Panc1 (cell line): ENCODE results near the gene POLG2. TPM values are rescaled to one million over a fixed set of nuclear protein-coding genes. Genes with fewer than 3 reads are reported as not detected.

Source experiments
- ATAC-seq: fragments of 200-7000 bp; cut with Tn5 transposase; 2 replicates; pipeline ENCODE4 v1.9.1; 2020; ENCODE audit warnings: mild to moderate bottlenecking, moderate library complexity
- BruUV-seq: library from RNA; stranded (reverse); fragments of 400-500 nt; replicated peaks from 2 replicates; lab custom pipeline; 2021; lab: Mats Ljungman, UMichigan
- CTCF ChIA-PET: fragments of 300-600 bp; sonication (Branson Sonifier 250); formaldehyde crosslinking; loops from one replicate; lab custom pipeline; 2022; ENCODE audit warnings: antibody characterized with exemption; lab: Charles Lee
- POLR2A ChIA-PET: fragments of 300-600 bp; sonication (Branson Sonifier 250); formaldehyde crosslinking; loops from one replicate; lab custom pipeline; 2022; ENCODE audit warnings: antibody characterized with exemption; lab: Charles Lee
- DNase-seq: peaks from one replicate; pipeline ENCODE4 v3.0.0-alpha.2; 2010; ENCODE audit warnings: low read depth, low spot score
- H3K27ac ChIP-seq: 2 replicates; pipeline ENCODE4 v1.5.1; 2011; ENCODE audit warnings: mild to moderate bottlenecking, low read length, inconsistent platforms
- H3K27me3 ChIP-seq: fragments of 200-500 bp; sonication (Bioruptor generic); 2 replicates; pipeline ENCODE4 v1.6.0; 2014; ENCODE audit warnings: low read length, inconsistent platforms; ENCODE audit not compliant: control insufficient read depth, insufficient read depth
- H3K36me3 ChIP-seq: fragments of 200-500 bp; sonication (Bioruptor generic); 2 replicates; pipeline ENCODE4 v1.5.1; 2014; ENCODE audit warnings: inconsistent platforms, mild to moderate bottlenecking, low read length, moderate library complexity; ENCODE audit not compliant: control insufficient read depth, insufficient read depth
- H3K4me1 ChIP-seq: 2 replicates; pipeline ENCODE4 v1.5.1; 2011; ENCODE audit warnings: inconsistent platforms, mild to moderate bottlenecking, low read length, moderate library complexity; ENCODE audit not compliant: control insufficient read depth, insufficient read depth
- H3K4me3 ChIP-seq, 2 experiments: 2 replicates each; pipeline ENCODE4 v1.5.1; 2011 to 2012; ENCODE audit warnings: low read depth in 2 of 2, low read length in 2 of 2, mild to moderate bottlenecking in 2 of 2, inconsistent platforms in 1 of 2, moderate library complexity in 1 of 2
- H3K9me3 ChIP-seq: fragments of 200-500 bp; sonication (Bioruptor generic); 2 replicates; pipeline ENCODE4 v1.5.1; 2014; ENCODE audit warnings: low read depth, mild to moderate bottlenecking, inconsistent platforms, low read length, moderate library complexity; ENCODE audit not compliant: control insufficient read depth, insufficient read depth
- CTCF ChIP-seq: fragments of 450-650 bp; IDR thresholded peaks from 2 replicates; pipeline ENCODE4 v1.5.1; 2017; ENCODE audit warnings: mild to moderate bottlenecking
- POLR2AphosphoS5 ChIP-seq: IDR thresholded peaks from 2 replicates; pipeline ENCODE4 v1.6.1; 2012; ENCODE audit warnings: mild to moderate bottlenecking, low read depth, low read length, moderate library complexity
- REST ChIP-seq, 2 experiments: IDR thresholded peaks; 2 replicates each; pipeline ENCODE4 v1.6.1; 2011 to 2012; ENCODE audit warnings: low read depth in 2 of 2, control low read depth in 1 of 2, low read length in 1 of 2, mild to moderate bottlenecking in 1 of 2, moderate library complexity in 1 of 2; ENCODE audit not compliant: insufficient read depth in 1 of 2
- SIN3A ChIP-seq: IDR thresholded peaks from 2 replicates; pipeline ENCODE4 v1.6.1; 2012; ENCODE audit warnings: low read depth, mild to moderate bottlenecking, low read length, moderate library complexity, borderline replicate concordance; ENCODE audit not compliant: insufficient read depth
- TCF7L2 ChIP-seq: IDR thresholded peaks from 2 replicates; pipeline ENCODE4 v1.6.1; 2011; ENCODE audit warnings: mild to moderate bottlenecking, low read depth, low read length, inconsistent platforms
- in situ Hi-C: cut with HindIII; loops from 2 replicates; pipeline ENCODE4 v1.10.0; 2016; ENCODE audit warnings: low sequenced_read_pairs, low pct_unique_long_range_greater_than_20kb
- intact Hi-C: fragments of 100-400 bp; cut with micrococcal nuclease; formaldehyde crosslinking; loops from one replicate; pipeline ENCODE4 v1.10.0; 2022; ENCODE audit not compliant: unreplicated experiment
- total RNA-seq: library from RNA; stranded (reverse); gene quantifications from one replicate; pipeline ENCODE4 v1.2.1, GENCODE V29; 2021; ENCODE audit not compliant: unreplicated experiment

POLG2 gene
- total RNA-seq, 1 experiment from 2014 or later = 19.6 TPM

- in situ Hi-C loops = no loop called here
- no peak overlapping the region for H3K27ac ChIP-seq
- no TSS peak for BruUV-seq
- intact Hi-C loops = no loop called here
- no peak overlapping the region for H3K4me3 ChIP-seq
- H3K36me3 ChIP-seq = peaks cover 74% of the 10 kb centered on the region
- TF ChIP-seq TCF7L2 (no peak), SIN3A (no peak), POLR2AphosphoS5 (no peak; the same call in 1 of the 2 replicates), CTCF (no peak), REST (IDR thresholded peaks at IDR 0.05; ENCODE audit: insufficient read depth in 1 of 2, low read depth in 2 of 2, low read length in 1 of 2) (no peak)
- ChIA-PET CTCF (no interaction called here), POLR2A (no interaction called here)
- no peaks in the 10 kb centered on the region for H3K27me3 ChIP-seq
- H3K9me3 ChIP-seq = no peaks in the 10 kb centered on the region
- DNase-seq = no peak
- peaks cover 51% of the 10 kb centered on the region for H3K4me1 ChIP-seq
- no peak for ATAC-seq
These were observed 4.3 kb upstream of the POLG2 start for GRCh38 chr17:64500862-64501765.

GRCh38 chr17:64500487-64500859 lies 3.6 kb upstream of the POLG2 start:
- no peaks in the 10 kb centered on the region for H3K27me3 ChIP-seq
- TF ChIP-seq REST (IDR thresholded peaks at IDR 0.05; ENCODE audit: insufficient read depth in 1 of 2, low read depth in 2 of 2, low read length in 1 of 2) (no peak), CTCF (no peak), SIN3A (no peak), TCF7L2 (no peak), POLR2AphosphoS5 (no peak)
- peaks cover 70% of the 10 kb centered on the region for H3K36me3 ChIP-seq
- H3K9me3 ChIP-seq = no peaks in the 10 kb centered on the region
- intact Hi-C loops = no loop called here
- no peak for DNase-seq
- H3K27ac ChIP-seq = no peak overlapping the region
- in situ Hi-C loops = no loop called here
- ChIA-PET POLR2A (no interaction called here), CTCF (no interaction called here)
- ATAC-seq = no peak
- no TSS peak for BruUV-seq
- H3K4me3 ChIP-seq = no peak overlapping the region
- H3K4me1 ChIP-seq = peaks cover 51% of the 10 kb centered on the region
